T-helper 1 cell treated with Interleukin-12 subunit alpha and Interleukin-12 subunit beta and Interleukin-4 antibody, amounts not matched to agents 30 μg/mL and 1 μg/mL, for 36 hours (primary cell): Measurements from ENCODE around the gene JMJD7.
A peak's percentile ranks its signal among the peaks of the same experiment; 100 is the strongest.

Experiments
- H3K27ac Mint-ChIP-seq: one replicate; pipeline ENCODE4 v1.8.0; 2021; ENCODE audit warnings: mild to moderate bottlenecking, mixed read lengths
- H3K27me3 Mint-ChIP-seq: one replicate; pipeline ENCODE4 v1.8.0; 2021; ENCODE audit warnings: low read depth, mixed read lengths
- H3K36me3 Mint-ChIP-seq: one replicate; pipeline ENCODE4 v1.8.0; 2021; ENCODE audit warnings: low read depth, mixed read lengths
- H3K4me1 Mint-ChIP-seq: one replicate; pipeline ENCODE4 v1.8.0; 2021; ENCODE audit warnings: low read depth, mixed read lengths
- H3K4me3 Mint-ChIP-seq: one replicate; pipeline ENCODE4 v1.8.0; 2021; ENCODE audit warnings: mild to moderate bottlenecking, moderate library complexity, mixed read lengths
- H3K9me3 Mint-ChIP-seq: one replicate; pipeline ENCODE4 v1.8.0; 2021; ENCODE audit warnings: mixed read lengths

The JMJD7 gene

GRCh38 chr15:41880156-41880877 is 52.4 kb downstream of the JMJD7 start:
- H3K4me3 Mint-ChIP-seq = no peak overlapping the region

GRCh38 chr15:41881086-41881485 is 53.2 kb downstream of the JMJD7 start:
- peaks cover 17% of the 10 kb centered on the region for H3K27me3 Mint-ChIP-seq
- no peak overlapping the region for H3K27ac Mint-ChIP-seq
- peaks cover 4% of the 10 kb centered on the region for H3K36me3 Mint-ChIP-seq
- H3K4me1 Mint-ChIP-seq = peaks cover 7% of the 10 kb centered on the region
- peak overlapping the region; percentile 42 for H3K4me3 Mint-ChIP-seq
- H3K9me3 Mint-ChIP-seq = no peaks in the 10 kb centered on the region

More at GRCh38 chr15:41880156-41880877, 52.4 kb downstream of the JMJD7 start:
- H3K9me3 Mint-ChIP-seq = no peaks in the 10 kb centered on the region
- peaks cover 17% of the 10 kb centered on the region for H3K27me3 Mint-ChIP-seq
- peaks cover 2% of the 10 kb centered on the region for H3K36me3 Mint-ChIP-seq
- peaks cover 5% of the 10 kb centered on the region for H3K4me1 Mint-ChIP-seq
- no peak overlapping the region for H3K27ac Mint-ChIP-seq

GRCh38 chr15:41881550-41881919 is 53.6 kb downstream of the JMJD7 start:
- peaks cover 7% of the 10 kb centered on the region for H3K4me1 Mint-ChIP-seq
- no peak overlapping the region for H3K27ac Mint-ChIP-seq
- H3K9me3 Mint-ChIP-seq = no peaks in the 10 kb centered on the region
- peaks cover 4% of the 10 kb centered on the region for H3K36me3 Mint-ChIP-seq
- peaks cover 17% of the 10 kb centered on the region for H3K27me3 Mint-ChIP-seq
- peak overlapping the region; percentile 42 for H3K4me3 Mint-ChIP-seq

GRCh38 chr15:41881920-41882688 is 54.2 kb downstream of the JMJD7 start:
- Mint-ChIP-seq H3K36me3 (peaks cover 4% of the 10 kb centered on the region), H3K27ac (no peak overlapping the region), H3K4me3 (no peak overlapping the region), H3K27me3 (peaks cover 17% of the 10 kb centered on the region), H3K4me1 (peaks cover 7% of the 10 kb centered on the region), H3K9me3 (no peaks in the 10 kb centered on the region)

- Mint-ChIP-seq H3K4me3 (no peak overlapping the region), H3K4me1 (peaks cover 9% of the 10 kb centered on the region), H3K27ac (no peak overlapping the region), H3K36me3 (peaks cover 4% of the 10 kb centered on the region), H3K27me3 (peaks cover 17% of the 10 kb centered on the region), H3K9me3 (no peaks in the 10 kb centered on the region)
Measured at GRCh38 chr15:41882689-41883483, 55.0 kb downstream of the JMJD7 start.

GRCh38 chr15:41883484-41883825 is 55.6 kb downstream of the JMJD7 start:
- H3K36me3 Mint-ChIP-seq = peaks cover 4% of the 10 kb centered on the region
- no peak overlapping the region for H3K27ac Mint-ChIP-seq
- H3K27me3 Mint-ChIP-seq = peaks cover 17% of the 10 kb centered on the region
- H3K4me3 Mint-ChIP-seq = no peak overlapping the region
- H3K4me1 Mint-ChIP-seq = peaks cover 10% of the 10 kb centered on the region
- no peaks in the 10 kb centered on the region for H3K9me3 Mint-ChIP-seq

GRCh38 chr15:41884458-41884857 is 56.6 kb downstream of the JMJD7 start:
- H3K9me3 Mint-ChIP-seq = no peaks in the 10 kb centered on the region
- H3K27ac Mint-ChIP-seq = no peak overlapping the region
- peaks cover 13% of the 10 kb centered on the region for H3K4me1 Mint-ChIP-seq
- H3K4me3 Mint-ChIP-seq = no peak overlapping the region
- peaks cover 17% of the 10 kb centered on the region for H3K27me3 Mint-ChIP-seq
- H3K36me3 Mint-ChIP-seq = peaks cover 7% of the 10 kb centered on the region

- Mint-ChIP-seq H3K36me3 (peaks cover 7% of the 10 kb centered on the region), H3K27me3 (peaks cover 17% of the 10 kb centered on the region), H3K4me1 (peaks cover 13% of the 10 kb centered on the region), H3K27ac (no peak overlapping the region), H3K9me3 (no peaks in the 10 kb centered on the region), H3K4me3 (no peak overlapping the region)
Measured at GRCh38 chr15:41885321-41885720, 57.4 kb downstream of the JMJD7 start.

GRCh38 chr15:41885841-41886240 is 57.9 kb downstream of the JMJD7 start:
- Mint-ChIP-seq H3K4me3 (no peak overlapping the region), H3K4me1 (peaks cover 13% of the 10 kb centered on the region), H3K27me3 (peaks cover 13% of the 10 kb centered on the region), H3K36me3 (peaks cover 7% of the 10 kb centered on the region), H3K9me3 (no peaks in the 10 kb centered on the region), H3K27ac (no peak overlapping the region)

GRCh38 chr15:41886741-41887140 is 58.8 kb downstream of the JMJD7 start:
- H3K4me1 Mint-ChIP-seq = peaks cover 9% of the 10 kb centered on the region
- H3K4me3 Mint-ChIP-seq = no peak overlapping the region
- peaks cover 5% of the 10 kb centered on the region for H3K27me3 Mint-ChIP-seq
- peaks cover 7% of the 10 kb centered on the region for H3K36me3 Mint-ChIP-seq
- no peaks in the 10 kb centered on the region for H3K9me3 Mint-ChIP-seq
- H3K27ac Mint-ChIP-seq = no peak overlapping the region

GRCh38 chr15:41887161-41887560 is 59.3 kb downstream of the JMJD7 start:
- Mint-ChIP-seq H3K9me3 (no peaks in the 10 kb centered on the region), H3K4me3 (no peak overlapping the region), H3K4me1 (peaks cover 9% of the 10 kb centered on the region), H3K27me3 (peaks cover 5% of the 10 kb centered on the region), H3K36me3 (peaks cover 7% of the 10 kb centered on the region), H3K27ac (no peak overlapping the region)
